ENCODE data around the gene ASXL2. TPM values are rescaled to one million over a fixed set of nuclear protein-coding genes. Genes with fewer than 3 reads are reported as not detected.

Gene ASXL2
- total RNA-seq, 1 experiment from 2014 or later = 37.8 TPM

DNA sequence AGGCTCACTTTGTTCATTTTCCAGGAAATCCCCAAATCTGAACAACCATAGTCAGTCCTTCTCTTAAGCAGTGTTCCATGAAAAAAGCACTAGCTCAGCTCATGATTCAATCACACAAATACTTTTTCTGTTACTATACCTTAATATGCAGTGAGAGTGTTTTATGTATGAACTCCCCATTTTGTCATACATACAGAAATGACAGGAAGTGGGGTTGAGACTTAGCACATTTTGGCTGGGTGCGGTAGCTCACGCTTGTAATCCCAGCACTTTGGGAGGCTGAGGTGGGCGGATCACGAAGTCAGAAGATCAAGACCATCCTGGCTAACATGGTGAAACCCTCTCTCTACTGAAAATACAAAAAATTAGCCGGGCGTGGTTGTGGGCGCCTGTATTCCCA is 149.7 kb downstream of the ASXL2 start:
- Mint-ChIP-seq H3K27ac (no peak overlapping the region), H3K27me3 (ENCODE audit: low read depth) (no peaks in the 10 kb centered on the region), H3K36me3 (0 out of 2 replicates have a peak, but pooled peaks cover 6% of the 10 kb centered on the region), H3K4me1 (peaks cover 3% of the 10 kb centered on the region), H3K9me3 (peaks cover 8% of the 10 kb centered on the region), H3K4me3 (no peak overlapping the region)
- ATAC-seq (no peak), DNase-seq (ENCODE audit: low spot score) (no peak)
- ChIA-PET POLR2A (no interaction called here), CTCF (interaction anchor here (0.8 kb wide), 1 partner anchor 29 kb away, joined by 3 read pairs; no protein-coding TSS in a partner anchor)
- TF ChIP-seq, protein P1, sequence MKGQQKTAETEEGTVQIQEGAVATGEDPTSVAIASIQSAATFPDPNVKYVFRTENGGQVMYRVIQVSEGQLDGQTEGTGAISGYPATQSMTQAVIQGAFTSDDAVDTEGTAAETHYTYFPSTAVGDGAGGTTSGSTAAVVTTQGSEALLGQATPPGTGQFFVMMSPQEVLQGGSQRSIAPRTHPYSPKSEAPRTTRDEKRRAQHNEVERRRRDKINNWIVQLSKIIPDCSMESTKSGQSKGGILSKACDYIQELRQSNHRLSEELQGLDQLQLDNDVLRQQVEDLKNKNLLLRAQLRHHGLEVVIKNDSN (CRISPR knock-in tag; IDR thresholded peaks at IDR 0.05) = no peak
- TF ChIP-seq, protein P2, sequence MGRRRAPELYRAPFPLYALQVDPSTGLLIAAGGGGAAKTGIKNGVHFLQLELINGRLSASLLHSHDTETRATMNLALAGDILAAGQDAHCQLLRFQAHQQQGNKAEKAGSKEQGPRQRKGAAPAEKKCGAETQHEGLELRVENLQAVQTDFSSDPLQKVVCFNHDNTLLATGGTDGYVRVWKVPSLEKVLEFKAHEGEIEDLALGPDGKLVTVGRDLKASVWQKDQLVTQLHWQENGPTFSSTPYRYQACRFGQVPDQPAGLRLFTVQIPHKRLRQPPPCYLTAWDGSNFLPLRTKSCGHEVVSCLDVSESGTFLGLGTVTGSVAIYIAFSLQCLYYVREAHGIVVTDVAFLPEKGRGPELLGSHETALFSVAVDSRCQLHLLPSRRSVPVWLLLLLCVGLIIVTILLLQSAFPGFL (CRISPR knock-in tag; IDR thresholded peaks at IDR 0.05; ENCODE audit: borderline replicate concordance) = no peak
- TF ChIP-seq SMAD3 (CRISPR knock-in tag; IDR thresholded peaks at IDR 0.05; ENCODE audit: borderline replicate concordance) = no peak
- TF ChIP-seq, protein P3, sequence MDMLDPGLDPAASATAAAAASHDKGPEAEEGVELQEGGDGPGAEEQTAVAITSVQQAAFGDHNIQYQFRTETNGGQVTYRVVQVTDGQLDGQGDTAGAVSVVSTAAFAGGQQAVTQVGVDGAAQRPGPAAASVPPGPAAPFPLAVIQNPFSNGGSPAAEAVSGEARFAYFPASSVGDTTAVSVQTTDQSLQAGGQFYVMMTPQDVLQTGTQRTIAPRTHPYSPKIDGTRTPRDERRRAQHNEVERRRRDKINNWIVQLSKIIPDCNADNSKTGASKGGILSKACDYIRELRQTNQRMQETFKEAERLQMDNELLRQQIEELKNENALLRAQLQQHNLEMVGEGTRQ (CRISPR knock-in tag; IDR thresholded peaks at IDR 0.05) = no peak
- TF ChIP-seq, protein P4, sequence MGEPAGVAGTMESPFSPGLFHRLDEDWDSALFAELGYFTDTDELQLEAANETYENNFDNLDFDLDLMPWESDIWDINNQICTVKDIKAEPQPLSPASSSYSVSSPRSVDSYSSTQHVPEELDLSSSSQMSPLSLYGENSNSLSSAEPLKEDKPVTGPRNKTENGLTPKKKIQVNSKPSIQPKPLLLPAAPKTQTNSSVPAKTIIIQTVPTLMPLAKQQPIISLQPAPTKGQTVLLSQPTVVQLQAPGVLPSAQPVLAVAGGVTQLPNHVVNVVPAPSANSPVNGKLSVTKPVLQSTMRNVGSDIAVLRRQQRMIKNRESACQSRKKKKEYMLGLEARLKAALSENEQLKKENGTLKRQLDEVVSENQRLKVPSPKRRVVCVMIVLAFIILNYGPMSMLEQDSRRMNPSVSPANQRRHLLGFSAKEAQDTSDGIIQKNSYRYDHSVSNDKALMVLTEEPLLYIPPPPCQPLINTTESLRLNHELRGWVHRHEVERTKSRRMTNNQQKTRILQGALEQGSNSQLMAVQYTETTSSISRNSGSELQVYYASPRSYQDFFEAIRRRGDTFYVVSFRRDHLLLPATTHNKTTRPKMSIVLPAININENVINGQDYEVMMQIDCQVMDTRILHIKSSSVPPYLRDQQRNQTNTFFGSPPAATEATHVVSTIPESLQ (CRISPR knock-in tag; IDR thresholded peaks at IDR 0.05) = no peak
- TF ChIP-seq, protein P5, sequence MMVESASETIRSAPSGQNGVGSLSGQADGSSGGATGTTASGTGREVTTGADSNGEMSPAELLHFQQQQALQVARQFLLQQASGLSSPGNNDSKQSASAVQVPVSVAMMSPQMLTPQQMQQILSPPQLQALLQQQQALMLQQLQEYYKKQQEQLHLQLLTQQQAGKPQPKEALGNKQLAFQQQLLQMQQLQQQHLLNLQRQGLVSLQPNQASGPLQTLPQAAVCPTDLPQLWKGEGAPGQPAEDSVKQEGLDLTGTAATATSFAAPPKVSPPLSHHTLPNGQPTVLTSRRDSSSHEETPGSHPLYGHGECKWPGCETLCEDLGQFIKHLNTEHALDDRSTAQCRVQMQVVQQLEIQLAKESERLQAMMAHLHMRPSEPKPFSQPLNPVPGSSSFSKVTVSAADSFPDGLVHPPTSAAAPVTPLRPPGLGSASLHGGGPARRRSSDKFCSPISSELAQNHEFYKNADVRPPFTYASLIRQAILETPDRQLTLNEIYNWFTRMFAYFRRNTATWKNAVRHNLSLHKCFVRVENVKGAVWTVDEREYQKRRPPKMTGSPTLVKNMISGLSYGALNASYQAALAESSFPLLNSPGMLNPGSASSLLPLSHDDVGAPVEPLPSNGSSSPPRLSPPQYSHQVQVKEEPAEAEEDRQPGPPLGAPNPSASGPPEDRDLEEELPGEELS (CRISPR knock-in tag; IDR thresholded peaks at IDR 0.05) = no peak
- no peak for TF ChIP-seq EMX1 (CRISPR knock-in tag; IDR thresholded peaks at IDR 0.05)
- no peak for TF ChIP-seq SP1 (CRISPR knock-in tag; conservative IDR thresholded peaks at IDR 0.05)
- TF ChIP-seq GABPB1 (CRISPR knock-in tag; IDR thresholded peaks at IDR 0.05) = no peak
- no peak for TF ChIP-seq NFATC4 (CRISPR knock-in tag; IDR thresholded peaks at IDR 0.05)

DNA sequence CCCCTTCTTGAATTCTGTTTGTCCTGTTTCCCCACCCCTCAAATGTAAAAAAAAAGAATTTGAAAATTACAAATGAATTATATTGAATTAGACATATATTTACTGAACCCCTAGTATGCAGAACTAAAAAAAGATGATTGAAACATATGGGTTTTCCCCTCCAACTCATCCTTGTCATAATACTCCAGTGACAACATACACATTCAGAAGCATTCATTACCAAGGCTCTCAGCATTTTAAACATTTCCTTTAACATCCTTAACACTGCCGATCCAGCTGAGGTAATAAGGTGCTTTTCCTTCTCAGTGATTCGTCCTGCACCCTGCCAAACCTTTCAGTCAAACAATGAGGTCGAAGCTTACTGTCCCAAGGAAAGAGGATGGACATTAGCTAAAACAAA is 151.8 kb downstream of the ASXL2 start:
- peaks cover 2% of the 10 kb centered on the region for H3K4me1 Mint-ChIP-seq
- H3K36me3 Mint-ChIP-seq = 0 out of 2 replicates have a peak, but pooled peaks cover 6% of the 10 kb centered on the region
- H3K9me3 Mint-ChIP-seq = peaks cover 8% of the 10 kb centered on the region
- ChIA-PET POLR2A (no interaction called here), CTCF (no interaction called here)
- no peak overlapping the region for H3K27ac Mint-ChIP-seq
- ATAC-seq (no peak), DNase-seq (ENCODE audit: low spot score) (no peak)
- H3K4me3 Mint-ChIP-seq = no peak overlapping the region
- no peaks in the 10 kb centered on the region for H3K27me3 Mint-ChIP-seq (ENCODE audit: low read depth)
- TF ChIP-seq, protein P6, sequence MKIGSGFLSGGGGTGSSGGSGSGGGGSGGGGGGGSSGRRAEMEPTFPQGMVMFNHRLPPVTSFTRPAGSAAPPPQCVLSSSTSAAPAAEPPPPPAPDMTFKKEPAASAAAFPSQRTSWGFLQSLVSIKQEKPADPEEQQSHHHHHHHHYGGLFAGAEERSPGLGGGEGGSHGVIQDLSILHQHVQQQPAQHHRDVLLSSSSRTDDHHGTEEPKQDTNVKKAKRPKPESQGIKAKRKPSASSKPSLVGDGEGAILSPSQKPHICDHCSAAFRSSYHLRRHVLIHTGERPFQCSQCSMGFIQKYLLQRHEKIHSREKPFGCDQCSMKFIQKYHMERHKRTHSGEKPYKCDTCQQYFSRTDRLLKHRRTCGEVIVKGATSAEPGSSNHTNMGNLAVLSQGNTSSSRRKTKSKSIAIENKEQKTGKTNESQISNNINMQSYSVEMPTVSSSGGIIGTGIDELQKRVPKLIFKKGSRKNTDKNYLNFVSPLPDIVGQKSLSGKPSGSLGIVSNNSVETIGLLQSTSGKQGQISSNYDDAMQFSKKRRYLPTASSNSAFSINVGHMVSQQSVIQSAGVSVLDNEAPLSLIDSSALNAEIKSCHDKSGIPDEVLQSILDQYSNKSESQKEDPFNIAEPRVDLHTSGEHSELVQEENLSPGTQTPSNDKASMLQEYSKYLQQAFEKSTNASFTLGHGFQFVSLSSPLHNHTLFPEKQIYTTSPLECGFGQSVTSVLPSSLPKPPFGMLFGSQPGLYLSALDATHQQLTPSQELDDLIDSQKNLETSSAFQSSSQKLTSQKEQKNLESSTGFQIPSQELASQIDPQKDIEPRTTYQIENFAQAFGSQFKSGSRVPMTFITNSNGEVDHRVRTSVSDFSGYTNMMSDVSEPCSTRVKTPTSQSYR (CRISPR knock-in tag; IDR thresholded peaks at IDR 0.05) = no peak
- no peak for TF ChIP-seq FOXJ3 (CRISPR knock-in tag; IDR thresholded peaks at IDR 0.05; ENCODE audit: borderline replicate concordance)
- TF ChIP-seq, protein P7, sequence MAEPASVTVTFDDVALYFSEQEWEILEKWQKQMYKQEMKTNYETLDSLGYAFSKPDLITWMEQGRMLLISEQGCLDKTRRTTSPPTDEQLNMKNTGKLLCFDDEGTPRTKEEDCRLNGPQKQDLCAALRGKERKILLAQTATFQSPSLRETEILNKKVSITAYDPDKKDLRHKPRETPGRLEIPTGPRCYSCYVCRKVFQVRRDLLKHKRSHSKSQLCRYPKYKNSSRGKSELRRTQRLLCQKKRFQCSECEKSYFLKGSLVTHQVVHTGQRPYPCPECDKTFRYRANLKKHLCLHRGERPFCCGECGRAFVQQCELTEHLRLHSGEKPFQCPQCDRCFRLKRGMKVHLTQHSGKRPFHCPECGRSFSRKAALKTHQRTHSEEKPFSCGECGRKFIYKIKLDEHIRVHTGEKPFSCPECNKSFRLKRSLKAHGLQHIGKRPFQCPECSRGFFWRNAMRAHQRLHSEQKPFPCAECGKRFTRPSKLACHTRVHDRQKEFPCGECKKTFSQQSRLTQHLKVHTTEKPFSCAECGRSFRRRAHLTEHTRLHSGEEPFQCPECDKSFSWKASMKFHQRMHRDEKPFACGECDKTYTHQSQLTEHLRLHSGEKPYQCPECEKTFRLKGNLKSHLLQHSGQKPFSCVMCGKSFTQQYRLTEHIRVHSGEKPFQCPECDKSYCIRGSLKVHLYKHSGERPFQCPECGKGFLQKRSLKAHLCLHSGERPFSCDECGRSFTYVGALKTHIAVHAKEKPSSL (CRISPR knock-in tag; conservative IDR thresholded peaks at IDR 0.05) = no peak
- no peak for TF ChIP-seq TEAD4 (CRISPR knock-in tag; IDR thresholded peaks at IDR 0.05)
- TF ChIP-seq, protein P8, sequence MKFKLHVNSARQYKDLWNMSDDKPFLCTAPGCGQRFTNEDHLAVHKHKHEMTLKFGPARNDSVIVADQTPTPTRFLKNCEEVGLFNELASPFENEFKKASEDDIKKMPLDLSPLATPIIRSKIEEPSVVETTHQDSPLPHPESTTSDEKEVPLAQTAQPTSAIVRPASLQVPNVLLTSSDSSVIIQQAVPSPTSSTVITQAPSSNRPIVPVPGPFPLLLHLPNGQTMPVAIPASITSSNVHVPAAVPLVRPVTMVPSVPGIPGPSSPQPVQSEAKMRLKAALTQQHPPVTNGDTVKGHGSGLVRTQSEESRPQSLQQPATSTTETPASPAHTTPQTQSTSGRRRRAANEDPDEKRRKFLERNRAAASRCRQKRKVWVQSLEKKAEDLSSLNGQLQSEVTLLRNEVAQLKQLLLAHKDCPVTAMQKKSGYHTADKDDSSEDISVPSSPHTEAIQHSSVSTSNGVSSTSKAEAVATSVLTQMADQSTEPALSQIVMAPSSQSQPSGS (CRISPR knock-in tag; IDR thresholded peaks at IDR 0.05; ENCODE audit: borderline replicate concordance, low read depth) = no peak
- TF ChIP-seq, protein P9, sequence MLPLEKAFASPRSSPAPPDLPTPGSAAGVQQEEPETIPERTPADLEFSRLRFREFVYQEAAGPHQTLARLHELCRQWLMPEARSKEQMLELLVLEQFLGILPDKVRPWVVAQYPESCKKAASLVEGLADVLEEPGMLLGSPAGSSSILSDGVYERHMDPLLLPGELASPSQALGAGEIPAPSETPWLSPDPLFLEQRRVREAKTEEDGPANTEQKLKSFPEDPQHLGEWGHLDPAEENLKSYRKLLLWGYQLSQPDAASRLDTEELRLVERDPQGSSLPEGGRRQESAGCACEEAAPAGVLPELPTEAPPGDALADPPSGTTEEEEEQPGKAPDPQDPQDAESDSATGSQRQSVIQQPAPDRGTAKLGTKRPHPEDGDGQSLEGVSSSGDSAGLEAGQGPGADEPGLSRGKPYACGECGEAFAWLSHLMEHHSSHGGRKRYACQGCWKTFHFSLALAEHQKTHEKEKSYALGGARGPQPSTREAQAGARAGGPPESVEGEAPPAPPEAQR (CRISPR knock-in tag; IDR thresholded peaks at IDR 0.05) = no peak
- TF ChIP-seq, protein P10, sequence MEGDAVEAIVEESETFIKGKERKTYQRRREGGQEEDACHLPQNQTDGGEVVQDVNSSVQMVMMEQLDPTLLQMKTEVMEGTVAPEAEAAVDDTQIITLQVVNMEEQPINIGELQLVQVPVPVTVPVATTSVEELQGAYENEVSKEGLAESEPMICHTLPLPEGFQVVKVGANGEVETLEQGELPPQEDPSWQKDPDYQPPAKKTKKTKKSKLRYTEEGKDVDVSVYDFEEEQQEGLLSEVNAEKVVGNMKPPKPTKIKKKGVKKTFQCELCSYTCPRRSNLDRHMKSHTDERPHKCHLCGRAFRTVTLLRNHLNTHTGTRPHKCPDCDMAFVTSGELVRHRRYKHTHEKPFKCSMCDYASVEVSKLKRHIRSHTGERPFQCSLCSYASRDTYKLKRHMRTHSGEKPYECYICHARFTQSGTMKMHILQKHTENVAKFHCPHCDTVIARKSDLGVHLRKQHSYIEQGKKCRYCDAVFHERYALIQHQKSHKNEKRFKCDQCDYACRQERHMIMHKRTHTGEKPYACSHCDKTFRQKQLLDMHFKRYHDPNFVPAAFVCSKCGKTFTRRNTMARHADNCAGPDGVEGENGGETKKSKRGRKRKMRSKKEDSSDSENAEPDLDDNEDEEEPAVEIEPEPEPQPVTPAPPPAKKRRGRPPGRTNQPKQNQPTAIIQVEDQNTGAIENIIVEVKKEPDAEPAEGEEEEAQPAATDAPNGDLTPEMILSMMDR (IDR thresholded peaks at IDR 0.05) = no peak
- no peak for TF ChIP-seq CBFB (CRISPR knock-in tag; IDR thresholded peaks at IDR 0.05; ENCODE audit: low read depth)

All from WTC11 (cell line).